ENCODE measurements around the gene COL2A1.

DNA sequence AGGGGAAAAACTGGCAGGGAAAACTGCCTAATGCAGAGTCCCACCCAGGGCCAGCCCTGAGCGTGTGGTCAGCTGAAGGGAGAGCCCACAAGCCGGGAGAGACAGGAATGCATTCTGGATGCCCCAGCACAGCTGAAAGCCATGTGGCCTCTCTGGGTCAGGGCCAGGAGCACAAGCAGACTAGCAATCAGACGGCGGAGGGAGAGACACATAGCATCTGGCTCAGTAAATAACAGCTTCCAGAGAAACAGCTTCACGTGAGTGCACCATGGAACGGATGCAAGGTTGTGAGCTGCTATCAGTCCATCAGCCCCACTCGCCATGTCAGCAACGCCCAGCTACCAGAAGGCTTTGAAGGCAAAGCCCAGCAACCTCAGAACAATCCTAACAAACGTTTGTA, 69.1 kb downstream of the COL2A1 start:
- TF ChIP-seq EZH2 (IDR thresholded peaks at IDR 0.05) (no peak), POLR2AphosphoS5 (IDR thresholded peaks at IDR 0.05; ENCODE audit: borderline replicate concordance, low read depth, low read length) (no peak)

Measured in SK-N-MC (cell line).